Trophoblast cell (in vitro differentiated cells and primary cell): ENCODE data around the gene IFT74.

Experiments used
- DNase-seq, 2 donors: peaks; one replicate each; pipeline ENCODE4 v3.0.0-alpha.2; 2016
- H2AFZ ChIP-seq: 2 replicates; pipeline ENCODE4 v1.6.1; 2013; ENCODE audit warnings: low read length, moderate library complexity, mild to moderate bottlenecking; ENCODE audit not compliant: insufficient read depth, poor library complexity
- H2AK5ac ChIP-seq: 2 replicates; pipeline ENCODE4 v1.6.1; 2013; ENCODE audit warnings: mild to moderate bottlenecking, low read length
- H2BK120ac ChIP-seq: 2 replicates; pipeline ENCODE4 v1.6.1; 2013; ENCODE audit warnings: low read length, mild to moderate bottlenecking, moderate library complexity; ENCODE audit not compliant: insufficient read depth, poor library complexity
- H2BK12ac ChIP-seq: 2 replicates; pipeline ENCODE4 v1.6.1; 2013; ENCODE audit warnings: mild to moderate bottlenecking, low read length, moderate library complexity
- H2BK5ac ChIP-seq: 2 replicates; pipeline ENCODE4 v1.6.1; 2013; ENCODE audit warnings: low read length, low read depth, moderate library complexity, mild to moderate bottlenecking; ENCODE audit not compliant: poor library complexity
- H3K14ac ChIP-seq: 2 replicates; pipeline ENCODE4 v1.6.1; 2013; ENCODE audit warnings: mild to moderate bottlenecking, low read length
- H3K18ac ChIP-seq: 2 replicates; pipeline ENCODE4 v1.6.1; 2013; ENCODE audit warnings: mild to moderate bottlenecking, low read length
- H3K23ac ChIP-seq: 2 replicates; pipeline ENCODE4 v1.6.1; 2013; ENCODE audit warnings: low read length
- H3K27ac ChIP-seq: 2 replicates; pipeline ENCODE4 v1.5.1; 2013; ENCODE audit warnings: low read depth, mild to moderate bottlenecking, inconsistent platforms, low read length, moderate library complexity
- H3K27me3 ChIP-seq: 2 replicates; pipeline ENCODE4 v1.6.1; 2013; ENCODE audit warnings: inconsistent platforms, mild to moderate bottlenecking, low read length, moderate library complexity; ENCODE audit not compliant: insufficient read depth
- H3K36me3 ChIP-seq, 2 experiments: 1 replicate in 1 of 2; 2 replicates in 1 of 2; pipeline ENCODE4 v1.6.1; 2013; ENCODE audit warnings: low read length in 2 of 2, mild to moderate bottlenecking in 2 of 2, moderate library complexity in 1 of 2; ENCODE audit not compliant: insufficient read depth in 2 of 2, control insufficient read depth in 1 of 2
- H3K4ac ChIP-seq: 2 replicates; pipeline ENCODE4 v1.6.1; 2013; ENCODE audit warnings: low read depth, mild to moderate bottlenecking, low read length, moderate library complexity
- H3K4me1 ChIP-seq, 2 experiments: 1 replicate in 1 of 2; 2 replicates in 1 of 2; pipeline ENCODE4 v1.6.1; 2013; ENCODE audit warnings: low read length in 2 of 2, mild to moderate bottlenecking in 2 of 2, moderate library complexity in 1 of 2; ENCODE audit not compliant: insufficient read depth in 2 of 2, control insufficient read depth in 1 of 2
- H3K4me2 ChIP-seq: 2 replicates; pipeline ENCODE4 v1.6.1; 2013; ENCODE audit warnings: inconsistent platforms, mild to moderate bottlenecking, low read length, moderate library complexity
- H3K4me3 ChIP-seq: 2 replicates; pipeline ENCODE4 v1.5.1; 2013; ENCODE audit warnings: mild to moderate bottlenecking, low read depth, low read length, inconsistent platforms
- H3K79me1 ChIP-seq: one replicate; pipeline ENCODE4 v1.6.1; 2013; ENCODE audit warnings: low read length
- H3K79me2 ChIP-seq: 2 replicates; pipeline ENCODE4 v1.6.1; 2013; ENCODE audit warnings: low read length, mild to moderate bottlenecking; ENCODE audit not compliant: control insufficient read depth, insufficient read depth, poor library complexity
- H3K9ac ChIP-seq: 2 replicates; pipeline ENCODE4 v1.6.1; 2013; ENCODE audit warnings: mild to moderate bottlenecking, low read length
- H3K9me3 ChIP-seq: 2 replicates; pipeline ENCODE4 v1.6.1; 2013; ENCODE audit warnings: low read depth, mild to moderate bottlenecking, control low read depth, inconsistent platforms, low read length; ENCODE audit not compliant: insufficient read depth
- H4K12ac ChIP-seq: 2 replicates; pipeline ENCODE4 v1.6.1; 2013; ENCODE audit warnings: low read depth, mild to moderate bottlenecking, low read length, moderate library complexity
- H4K8ac ChIP-seq: 2 replicates; pipeline ENCODE4 v1.6.1; 2013; ENCODE audit warnings: low read depth, mild to moderate bottlenecking, low read length, moderate library complexity
- H4K91ac ChIP-seq: one replicate; pipeline ENCODE4 v1.6.1; 2013; ENCODE audit warnings: low read depth, mild to moderate bottlenecking, low read length, moderate library complexity
- WGBS: extraction: QIAGEN DNeasy Blood & Tissue Kit; methylation state at CpG from one replicate; pipeline ENCODE4 v1.1.7; 2013; ENCODE audit warnings: missing lambda C conversion rate; ENCODE audit not compliant: insufficient read length, insufficient coverage; ENCODE audit errors: extremely low coverage; 5-methylcytosine and 5-hydroxymethylcytosine counted together

The IFT74 gene

DNA sequence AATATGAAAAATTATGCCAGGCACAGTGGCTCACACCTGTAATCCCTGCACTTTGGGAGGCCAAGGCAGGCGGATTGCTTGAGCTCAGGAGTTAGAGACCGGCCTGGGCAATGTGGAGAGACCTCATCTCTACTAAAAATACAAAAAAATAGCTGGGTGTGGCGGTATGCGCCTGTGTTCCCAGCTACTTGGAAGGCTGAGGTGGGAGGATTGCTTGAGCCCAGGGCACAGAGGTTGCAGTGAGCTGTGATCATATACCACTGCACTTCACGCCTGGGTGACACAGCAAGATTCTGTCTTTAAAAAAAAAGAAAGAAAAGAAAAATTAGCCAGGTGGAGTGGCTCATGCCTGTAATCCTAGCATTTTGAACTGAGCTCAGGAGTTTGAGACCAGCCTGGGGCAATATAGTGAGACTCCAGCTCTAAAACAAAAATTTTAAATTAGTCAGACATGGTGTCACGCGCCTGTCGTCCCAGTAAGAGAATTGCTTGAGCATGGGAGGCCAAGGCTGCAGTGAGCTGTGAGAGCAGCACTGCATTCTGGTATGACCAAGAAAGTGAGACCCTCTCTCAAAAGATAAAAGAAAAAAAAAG is 27.2 kb upstream of the IFT74 start:
- no peak overlapping the region for H3K23ac ChIP-seq
- H3K9me3 ChIP-seq: no peaks in the 10 kb centered on the region
- no peak overlapping the region for H2AFZ ChIP-seq
- H2BK120ac ChIP-seq: no peak overlapping the region
- no peak overlapping the region for H3K18ac ChIP-seq
- no peak overlapping the region for H4K91ac ChIP-seq
- no peak overlapping the region for H4K12ac ChIP-seq
- H3K36me3 ChIP-seq: peaks cover 14 to 21% of the 10 kb centered on the region in 2 experiments
- no peaks in the 10 kb centered on the region for H3K79me2 ChIP-seq
- H3K4me3 ChIP-seq: no peak overlapping the region
- no peak overlapping the region for H2AK5ac ChIP-seq
- no peak overlapping the region for H3K4me2 ChIP-seq
- no peaks in the 10 kb centered on the region for H3K27me3 ChIP-seq
- H4K8ac ChIP-seq: no peak overlapping the region
- no peaks in the 10 kb centered on the region for H3K79me1 ChIP-seq
- H3K27ac ChIP-seq: no peak overlapping the region
- DNase-seq: peak; percentile 77 to 84
- H2BK5ac ChIP-seq: no peak overlapping the region
- no CpG with 5 or more reads among the region's 8 CpGs for WGBS
- H3K4ac ChIP-seq: no peak overlapping the region
- no peak overlapping the region for H3K14ac ChIP-seq
- H2BK12ac ChIP-seq: no peak overlapping the region
- H3K9ac ChIP-seq: no peak overlapping the region
- H3K4me1 ChIP-seq: no peaks in the 10 kb centered on the region

- Histone ChIP-seq H2BK120ac (no peak overlapping the region), H4K8ac (no peak overlapping the region), H3K79me2 (peaks cover 2% of the 10 kb centered on the region), H3K27ac (no peak overlapping the region), H3K14ac (no peak overlapping the region), H3K18ac (no peak overlapping the region), H3K9me3 (no peaks in the 10 kb centered on the region), H2AK5ac (no peak overlapping the region), H3K23ac (no peak overlapping the region), H3K4me3 (no peak overlapping the region), H3K4ac (no peak overlapping the region), H3K9ac (no peak overlapping the region), H3K36me3 (peaks cover 1 to 5% of the 10 kb centered on the region in 2 experiments), H2BK5ac (no peak overlapping the region), H3K4me1 (peaks cover 0 to 4% of the 10 kb centered on the region in 2 experiments), H4K12ac (no peak overlapping the region), H3K79me1 (no peaks in the 10 kb centered on the region), H2BK12ac (no peak overlapping the region), H3K27me3 (no peaks in the 10 kb centered on the region), H3K4me2 (no peak overlapping the region), H2AFZ (no peak overlapping the region), H4K91ac (no peak overlapping the region)
- DNase-seq: no peak
Measured at GRCh38 chr9:26935847-26936246, 20.4 kb upstream of the IFT74 start.

DNA sequence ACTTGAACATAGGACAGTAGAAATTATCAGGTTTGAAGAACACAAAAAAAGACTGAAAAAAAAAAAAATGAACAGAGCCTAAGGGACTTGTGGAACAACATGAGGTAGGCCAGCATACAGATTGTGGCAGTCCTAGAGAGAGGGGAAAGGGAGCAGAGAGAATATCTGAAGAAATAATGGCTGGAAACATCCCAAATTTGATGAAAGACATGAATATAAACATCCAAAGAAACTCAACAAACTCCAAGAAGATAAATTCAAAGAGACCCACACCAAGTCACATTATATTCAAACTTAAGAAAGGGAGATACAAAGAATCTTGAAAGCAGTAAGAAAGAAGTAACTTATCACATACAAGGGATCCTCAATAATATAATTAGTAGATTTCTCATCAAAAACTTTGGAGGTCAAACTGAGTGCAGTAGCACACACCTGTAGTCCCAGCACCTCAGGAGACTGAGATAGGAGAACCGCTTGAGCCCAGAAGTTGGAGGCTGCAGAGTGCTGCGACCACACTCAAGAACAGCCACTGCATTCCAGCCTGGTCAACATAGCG is 18.3 kb upstream of the IFT74 start:
- DNase-seq: no peak
- Histone ChIP-seq H3K4ac (peak overlapping the region; percentile 83), H3K9ac (no peak overlapping the region), H2BK5ac (no peak overlapping the region), H3K18ac (no peak overlapping the region), H4K91ac (no peak overlapping the region), H4K12ac (no peak overlapping the region), H3K23ac (no peak overlapping the region), H3K4me3 (no peak overlapping the region), H3K79me1 (no peaks in the 10 kb centered on the region), H2BK120ac (no peak overlapping the region), H2AK5ac (no peak overlapping the region), H4K8ac (no peak overlapping the region), H2BK12ac (no peak overlapping the region), H3K27me3 (no peaks in the 10 kb centered on the region), H3K27ac (no peak overlapping the region), H3K79me2 (peaks cover 2% of the 10 kb centered on the region), H3K36me3 (peaks cover 1 to 2% of the 10 kb centered on the region in 2 experiments), H2AFZ (no peak overlapping the region), H3K4me1 (peaks cover 0 to 4% of the 10 kb centered on the region in 2 experiments), H3K9me3 (no peaks in the 10 kb centered on the region), H3K4me2 (no peak overlapping the region), H3K14ac (no peak overlapping the region)
- no CpG with 5 or more reads among the region's 3 CpGs for WGBS

DNA sequence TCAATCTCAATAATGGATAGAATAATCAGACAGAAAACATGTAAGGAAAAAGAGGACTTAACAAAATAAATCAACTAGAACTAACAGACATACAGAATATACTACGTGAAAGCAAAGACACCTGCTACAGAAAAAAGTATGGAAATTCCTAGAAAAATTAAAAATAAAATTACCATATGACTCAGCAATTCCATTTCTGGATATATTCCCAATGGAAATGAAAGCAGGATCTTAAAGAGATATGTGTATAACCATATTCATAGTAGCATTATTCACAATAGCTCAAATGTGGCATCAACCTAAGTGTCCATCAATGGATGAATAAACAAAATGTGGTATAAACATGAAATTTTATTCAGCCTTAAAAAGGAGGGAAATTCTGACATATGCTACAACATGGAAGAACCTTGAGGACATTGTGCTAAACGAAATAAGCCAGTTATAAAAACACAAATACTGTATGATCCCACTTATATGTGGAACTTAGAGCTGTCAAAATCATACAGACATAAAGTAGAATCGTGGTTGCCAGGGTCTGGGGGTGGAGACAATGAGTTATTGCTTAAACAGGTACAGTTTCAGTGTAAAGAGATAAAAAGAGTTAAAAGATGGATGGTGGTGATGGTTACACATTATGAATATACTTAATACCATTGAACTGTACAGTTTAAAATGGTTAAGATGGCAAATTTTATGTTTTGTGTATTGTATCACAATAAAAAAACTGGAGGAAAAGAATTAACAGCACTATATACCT is 16.1 kb upstream of the IFT74 start:
- Histone ChIP-seq H3K79me1 (no peaks in the 10 kb centered on the region), H3K27ac (no peak overlapping the region), H2BK12ac (no peak overlapping the region), H3K4ac (peak overlapping the region; percentile 33), H2AFZ (no peak overlapping the region), H3K79me2 (peaks cover 6% of the 10 kb centered on the region), H2BK120ac (no peak overlapping the region), H4K91ac (no peak overlapping the region), H3K23ac (no peak overlapping the region), H4K12ac (no peak overlapping the region), H3K14ac (no peak overlapping the region), H3K36me3 (peaks cover 2 to 3% of the 10 kb centered on the region in 2 experiments), H2AK5ac (no peak overlapping the region), H3K4me2 (no peak overlapping the region), H2BK5ac (no peak overlapping the region), H3K4me3 (no peak overlapping the region), H4K8ac (no peak overlapping the region), H3K9me3 (no peaks in the 10 kb centered on the region), H3K4me1 (peaks cover 0 to 5% of the 10 kb centered on the region in 2 experiments), H3K9ac (no peak overlapping the region), H3K18ac (no peak overlapping the region), H3K27me3 (no peaks in the 10 kb centered on the region)
- no CpG with 5 or more reads among the region's 3 CpGs for WGBS
- no peak for DNase-seq
